ENCODE results near the gene PCGF1. TPM values are rescaled to one million over a fixed set of nuclear protein-coding genes. Genes with fewer than 3 reads are reported as not detected.

PCGF1 gene
- total and polyA plus RNA-seq, 2 of the 13 experiments (the other 11 are each of a cell fraction or from before 2014, with no cell fraction given), result 20.4 to 22.6 TPM

DNA sequence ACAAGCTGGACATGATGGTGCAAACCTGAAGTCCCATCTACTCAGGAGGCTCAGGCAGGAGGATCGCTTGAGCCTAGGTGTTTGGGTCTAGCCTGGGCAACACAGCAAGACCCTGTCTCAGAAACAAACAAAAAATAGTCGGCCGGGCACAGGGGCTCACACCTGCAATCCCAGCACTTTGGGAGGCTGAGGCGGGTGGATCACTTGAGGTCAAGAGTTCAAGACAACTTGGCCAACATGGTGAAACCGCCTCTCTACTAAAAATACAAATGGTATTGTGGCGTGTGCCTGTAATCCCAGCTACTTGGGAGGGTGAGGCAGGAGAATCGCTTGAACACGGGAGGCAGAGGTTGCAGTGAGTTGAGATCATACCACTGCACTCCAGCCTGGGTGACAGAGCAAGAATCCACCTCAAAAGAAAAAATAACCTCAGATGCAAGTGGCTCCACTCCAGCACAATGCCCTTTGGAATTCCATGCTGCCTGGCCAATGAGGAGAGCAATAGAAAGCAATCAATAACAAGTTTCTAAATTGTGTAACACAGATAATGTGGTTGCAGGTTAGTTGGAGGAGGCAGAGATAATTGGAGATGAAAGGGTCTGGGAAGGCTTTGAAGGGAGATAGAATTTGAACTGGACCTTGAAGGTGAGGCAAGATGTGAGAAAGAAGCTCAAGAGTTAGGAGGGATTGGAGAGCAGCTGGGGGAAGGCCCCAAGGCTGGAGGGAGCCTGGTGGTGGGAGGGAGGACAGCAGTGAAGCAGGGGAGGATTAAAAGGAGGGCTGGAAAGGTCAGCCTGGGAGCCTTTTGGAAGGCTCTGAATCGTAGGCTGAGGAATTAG is 18.6 kb downstream of the PCGF1 start (continued):
- TF ChIP-seq, protein P1, sequence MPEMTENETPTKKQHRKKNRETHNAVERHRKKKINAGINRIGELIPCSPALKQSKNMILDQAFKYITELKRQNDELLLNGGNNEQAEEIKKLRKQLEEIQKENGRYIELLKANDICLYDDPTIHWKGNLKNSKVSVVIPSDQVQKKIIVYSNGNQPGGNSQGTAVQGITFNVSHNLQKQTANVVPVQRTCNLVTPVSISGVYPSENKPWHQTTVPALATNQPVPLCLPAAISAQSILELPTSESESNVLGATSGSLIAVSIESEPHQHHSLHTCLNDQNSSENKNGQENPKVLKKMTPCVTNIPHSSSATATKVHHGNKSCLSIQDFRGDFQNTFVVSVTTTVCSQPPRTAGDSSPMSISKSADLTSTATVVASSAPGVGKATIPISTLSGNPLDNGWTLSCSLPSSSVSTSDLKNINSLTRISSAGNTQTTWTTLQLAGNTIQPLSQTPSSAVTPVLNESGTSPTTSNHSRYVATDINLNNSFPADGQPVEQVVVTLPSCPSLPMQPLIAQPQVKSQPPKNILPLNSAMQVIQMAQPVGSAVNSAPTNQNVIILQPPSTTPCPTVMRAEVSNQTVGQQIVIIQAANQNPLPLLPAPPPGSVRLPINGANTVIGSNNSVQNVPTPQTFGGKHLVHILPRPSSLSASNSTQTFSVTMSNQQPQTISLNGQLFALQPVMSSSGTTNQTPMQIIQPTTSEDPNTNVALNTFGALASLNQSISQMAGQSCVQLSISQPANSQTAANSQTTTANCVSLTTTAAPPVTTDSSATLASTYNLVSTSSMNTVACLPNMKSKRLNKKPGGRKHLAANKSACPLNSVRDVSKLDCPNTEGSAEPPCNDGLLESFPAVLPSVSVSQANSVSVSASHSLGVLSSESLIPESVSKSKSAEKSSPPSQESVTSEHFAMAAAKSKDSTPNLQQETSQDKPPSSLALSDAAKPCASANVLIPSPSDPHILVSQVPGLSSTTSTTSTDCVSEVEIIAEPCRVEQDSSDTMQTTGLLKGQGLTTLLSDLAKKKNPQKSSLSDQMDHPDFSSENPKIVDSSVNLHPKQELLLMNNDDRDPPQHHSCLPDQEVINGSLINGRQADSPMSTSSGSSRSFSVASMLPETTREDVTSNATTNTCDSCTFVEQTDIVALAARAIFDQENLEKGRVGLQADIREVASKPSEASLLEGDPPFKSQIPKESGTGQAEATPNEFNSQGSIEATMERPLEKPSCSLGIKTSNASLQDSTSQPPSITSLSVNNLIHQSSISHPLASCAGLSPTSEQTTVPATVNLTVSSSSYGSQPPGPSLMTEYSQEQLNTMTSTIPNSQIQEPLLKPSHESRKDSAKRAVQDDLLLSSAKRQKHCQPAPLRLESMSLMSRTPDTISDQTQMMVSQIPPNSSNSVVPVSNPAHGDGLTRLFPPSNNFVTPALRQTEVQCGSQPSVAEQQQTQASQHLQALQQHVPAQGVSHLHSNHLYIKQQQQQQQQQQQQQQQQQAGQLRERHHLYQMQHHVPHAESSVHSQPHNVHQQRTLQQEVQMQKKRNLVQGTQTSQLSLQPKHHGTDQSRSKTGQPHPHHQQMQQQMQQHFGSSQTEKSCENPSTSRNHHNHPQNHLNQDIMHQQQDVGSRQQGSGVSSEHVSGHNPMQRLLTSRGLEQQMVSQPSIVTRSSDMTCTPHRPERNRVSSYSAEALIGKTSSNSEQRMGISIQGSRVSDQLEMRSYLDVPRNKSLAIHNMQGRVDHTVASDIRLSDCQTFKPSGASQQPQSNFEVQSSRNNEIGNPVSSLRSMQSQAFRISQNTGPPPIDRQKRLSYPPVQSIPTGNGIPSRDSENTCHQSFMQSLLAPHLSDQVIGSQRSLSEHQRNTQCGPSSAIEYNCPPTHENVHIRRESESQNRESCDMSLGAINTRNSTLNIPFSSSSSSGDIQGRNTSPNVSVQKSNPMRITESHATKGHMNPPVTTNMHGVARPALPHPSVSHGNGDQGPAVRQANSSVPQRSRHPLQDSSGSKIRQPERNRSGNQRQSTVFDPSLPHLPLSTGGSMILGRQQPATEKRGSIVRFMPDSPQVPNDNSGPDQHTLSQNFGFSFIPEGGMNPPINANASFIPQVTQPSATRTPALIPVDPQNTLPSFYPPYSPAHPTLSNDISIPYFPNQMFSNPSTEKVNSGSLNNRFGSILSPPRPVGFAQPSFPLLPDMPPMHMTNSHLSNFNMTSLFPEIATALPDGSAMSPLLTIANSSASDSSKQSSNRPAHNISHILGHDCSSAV (CRISPR knock-in tag; IDR thresholded peaks at IDR 0.05; ENCODE audit: borderline replicate concordance), result no peak
- TF ChIP-seq, protein P2, sequence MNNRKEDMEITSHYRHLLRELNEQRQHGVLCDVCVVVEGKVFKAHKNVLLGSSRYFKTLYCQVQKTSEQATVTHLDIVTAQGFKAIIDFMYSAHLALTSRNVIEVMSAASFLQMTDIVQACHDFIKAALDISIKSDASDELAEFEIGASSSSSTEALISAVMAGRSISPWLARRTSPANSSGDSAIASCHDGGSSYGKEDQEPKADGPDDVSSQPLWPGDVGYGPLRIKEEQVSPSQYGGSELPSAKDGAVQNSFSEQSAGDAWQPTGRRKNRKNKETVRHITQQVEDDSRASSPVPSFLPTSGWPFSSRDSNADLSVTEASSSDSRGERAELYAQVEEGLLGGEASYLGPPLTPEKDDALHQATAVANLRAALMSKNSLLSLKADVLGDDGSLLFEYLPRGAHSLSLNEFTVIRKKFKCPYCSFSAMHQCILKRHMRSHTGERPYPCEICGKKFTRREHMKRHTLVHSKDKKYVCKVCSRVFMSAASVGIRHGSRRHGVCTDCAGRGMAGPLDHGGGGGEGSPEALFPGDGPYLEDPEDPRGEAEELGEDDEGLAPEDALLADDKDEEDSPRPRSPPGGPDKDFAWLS (CRISPR knock-in tag; IDR thresholded peaks at IDR 0.05; ENCODE audit: borderline replicate concordance), result no peak
- TF ChIP-seq ZNF792 (CRISPR knock-in tag; IDR thresholded peaks at IDR 0.05), result 0 out of 2 replicates have a peak, but pooled peaks have one; percentile 42
- TF ChIP-seq ZNF138 (CRISPR knock-in tag; IDR thresholded peaks at IDR 0.05; ENCODE audit: low read depth), result no peak
- TF ChIP-seq ZFY (CRISPR knock-in tag; IDR thresholded peaks at IDR 0.05), result 0 out of 2 replicates have a peak, but pooled peaks have one; percentile 5
- TF ChIP-seq SP2 (CRISPR knock-in tag; IDR thresholded peaks at IDR 0.05), result no peak
- TF ChIP-seq, protein P3, sequence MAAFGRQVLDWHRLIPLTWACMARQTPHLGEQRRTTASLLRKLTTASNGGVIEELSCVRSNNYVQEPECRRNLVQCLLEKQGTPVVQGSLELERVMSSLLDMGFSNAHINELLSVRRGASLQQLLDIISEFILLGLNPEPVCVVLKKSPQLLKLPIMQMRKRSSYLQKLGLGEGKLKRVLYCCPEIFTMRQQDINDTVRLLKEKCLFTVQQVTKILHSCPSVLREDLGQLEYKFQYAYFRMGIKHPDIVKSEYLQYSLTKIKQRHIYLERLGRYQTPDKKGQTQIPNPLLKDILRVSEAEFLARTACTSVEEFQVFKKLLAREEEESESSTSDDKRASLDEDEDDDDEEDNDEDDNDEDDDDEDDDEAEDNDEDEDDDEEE (CRISPR knock-in tag; IDR thresholded peaks at IDR 0.05), result no peak
- TF ChIP-seq SOX6 (IDR thresholded peaks at IDR 0.05), result no peak
- peak; percentile 96 for TF ChIP-seq SOX6 (CRISPR knock-in tag; IDR thresholded peaks at IDR 0.05)
- TF ChIP-seq MAF1 (CRISPR knock-in tag; IDR thresholded peaks at IDR 0.05; ENCODE audit: borderline replicate concordance), result no peak
- TF ChIP-seq, protein P4, sequence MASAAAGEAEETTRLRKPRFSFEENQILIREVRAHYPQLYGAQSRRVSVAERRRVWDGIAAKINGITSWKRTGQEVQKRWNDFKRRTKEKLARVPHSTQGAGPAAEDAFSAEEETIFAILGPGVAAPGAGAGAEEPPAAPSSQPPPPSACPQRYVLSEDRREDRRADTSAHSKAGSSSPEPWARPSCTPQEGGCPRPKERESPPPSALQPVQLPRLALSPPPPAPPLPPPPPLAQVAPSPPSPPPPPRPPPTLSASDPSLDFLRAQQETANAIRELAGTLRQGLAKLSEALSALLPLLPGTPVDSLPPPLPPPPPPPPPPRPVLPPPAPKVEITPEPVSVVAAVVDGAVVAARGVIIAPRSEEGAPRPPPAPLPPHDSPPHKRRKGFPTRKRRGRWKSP (CRISPR knock-in tag; IDR thresholded peaks at IDR 0.05), result 0 out of 2 replicates have a peak, but pooled peaks have one; percentile 11
- TF ChIP-seq AGO2 (optimal IDR thresholded peaks at IDR 0.05; ENCODE audit: low read depth, low read length), result no peak
- TF ChIP-seq ZBTB21 (CRISPR knock-in tag; IDR thresholded peaks at IDR 0.05), result no peak; the same call in 1 of the 2 replicates
- TF ChIP-seq PLRG1 (conservative IDR thresholded peaks at IDR 0.05), result no peak
